Activated CD4-positive, alpha-beta T cell treated with anti-CD3 and anti-CD28 coated beads for 36 hours (primary cell): ENCODE results near the gene SLC39A9. TPM values are rescaled to one million over a fixed set of nuclear protein-coding genes. Genes with fewer than 3 reads are reported as not detected.
"Not testable (repeated sequence)": the region's sequence is repeated elsewhere in the genome, so short reads cannot be mapped to it uniquely, and the experiment has no call there.

Experiments
- ATAC-seq: fragments of 200-7000 bp; cut with Tn5 transposase; one replicate; pipeline ENCODE4 v1.10.0; 2021; ENCODE audit warnings: mild to moderate bottlenecking, moderate library complexity
- CTCF ChIA-PET: fragments of 350-600 bp; sonication (Branson Sonifier 250); formaldehyde crosslinking; loops from one replicate; lab custom pipeline; 2021; ENCODE audit warnings: antibody characterized with exemption; lab: Charles Lee
- POLR2A ChIA-PET: fragments of 350-600 bp; sonication (Branson Sonifier 250); formaldehyde crosslinking; loops from one replicate; lab custom pipeline; 2021; ENCODE audit warnings: antibody characterized with exemption, inconsistent platforms; lab: Charles Lee
- DNase-seq: peaks from one replicate; pipeline ENCODE4 v3.0.0-alpha.2; 2020
- H3K27ac Mint-ChIP-seq: one replicate; pipeline ENCODE4 v1.8.0; 2021; ENCODE audit warnings: mixed read lengths
- H3K27me3 Mint-ChIP-seq: one replicate; pipeline ENCODE4 v1.8.0; 2021; ENCODE audit warnings: mixed read lengths
- H3K36me3 Mint-ChIP-seq: one replicate; pipeline ENCODE4 v1.8.0; 2021; ENCODE audit warnings: low read depth, mixed read lengths
- H3K4me1 Mint-ChIP-seq: one replicate; pipeline ENCODE4 v1.8.0; 2021; ENCODE audit warnings: mixed read lengths
- H3K4me3 Mint-ChIP-seq: one replicate; pipeline ENCODE4 v1.8.0; 2021; ENCODE audit warnings: mild to moderate bottlenecking, moderate library complexity, mixed read lengths
- H3K9me3 Mint-ChIP-seq: one replicate; pipeline ENCODE4 v1.8.0; 2021; ENCODE audit warnings: low read depth, mixed read lengths
- intact Hi-C, 2 experiments: fragments of 100-400 bp; cut with DNase I in 1 of 2; cut with micrococcal nuclease in 1 of 2; formaldehyde crosslinking; loops; one replicate each; pipeline versions ENCODE4 v1.14.2 to v1.15.1; 2022 to 2024; cut with DNase I, micrococcal nuclease
- total RNA-seq, 2 experiments: library from RNA; stranded (reverse); gene quantifications; one replicate each; pipeline ENCODE4 v1.2.3, GENCODE V29; 2021

Gene SLC39A9
- total RNA-seq, 2 experiments from 2014 or later: 40.1 to 42.6 TPM

DNA sequence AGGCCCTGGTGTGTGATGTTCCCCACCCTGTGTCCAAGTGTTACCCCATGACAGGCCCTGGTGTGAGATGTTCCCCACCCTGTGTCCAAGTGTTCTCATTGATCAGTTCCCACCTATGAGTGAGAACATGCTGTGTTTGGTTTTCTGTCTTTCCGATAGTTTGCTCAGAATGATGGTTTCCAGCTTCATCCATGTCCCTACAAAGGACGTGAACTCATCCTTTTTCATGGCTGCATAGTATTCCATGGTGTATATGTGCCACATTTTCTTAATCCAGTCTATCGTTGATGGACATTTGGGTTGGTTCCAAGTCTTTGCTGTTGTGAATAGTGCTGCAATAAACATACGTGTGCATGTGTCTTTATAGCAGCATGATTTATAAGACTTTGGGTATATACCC, 17.6 kb downstream of the SLC39A9 start:
- H3K27me3 Mint-ChIP-seq, CTCF ChIA-PET, H3K4me3 Mint-ChIP-seq, DNase-seq, POLR2A ChIA-PET, ATAC-seq, intact Hi-C loops, H3K27ac Mint-ChIP-seq, H3K9me3 Mint-ChIP-seq: not testable (repeated sequence)
- H3K4me1 Mint-ChIP-seq: peaks cover 38% of the 10 kb centered on the region
- H3K36me3 Mint-ChIP-seq: peaks cover 12% of the 10 kb centered on the region

DNA sequence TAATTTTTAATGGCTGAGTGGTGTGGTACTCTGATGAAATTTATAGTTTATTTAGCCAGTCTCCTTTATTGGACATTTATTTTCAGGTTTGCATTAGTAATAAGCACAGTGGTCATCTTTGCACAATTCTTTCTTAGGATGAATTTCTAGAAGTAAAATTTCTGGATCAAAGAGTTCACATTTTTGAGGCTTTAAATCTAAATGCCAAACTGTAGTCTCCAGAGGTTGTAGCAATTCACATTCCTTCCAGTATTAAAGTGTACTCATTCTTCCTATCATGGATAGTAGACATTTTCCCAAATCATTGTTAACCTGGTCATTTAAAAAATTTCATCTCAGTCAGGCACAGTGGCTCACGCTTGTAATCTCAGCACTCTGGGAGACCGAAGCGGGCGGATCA, 24.8 kb downstream of the SLC39A9 start:
- peaks cover 19% of the 10 kb centered on the region for H3K36me3 Mint-ChIP-seq
- no peak for ATAC-seq
- H3K4me1 Mint-ChIP-seq: peaks cover 24% of the 10 kb centered on the region
- DNase-seq: no peak
- no peaks in the 10 kb centered on the region for H3K27me3 Mint-ChIP-seq
- no peaks in the 10 kb centered on the region for H3K9me3 Mint-ChIP-seq
- ChIA-PET CTCF (interaction anchor here (1.3 kb wide), 1 partner anchor 19 kb away, joined by 5 read pairs; no protein-coding TSS in a partner anchor), POLR2A (no interaction called here)
- H3K27ac Mint-ChIP-seq: no peak overlapping the region
- intact Hi-C loops: no loop called here
- H3K4me3 Mint-ChIP-seq: no peak overlapping the region

DNA sequence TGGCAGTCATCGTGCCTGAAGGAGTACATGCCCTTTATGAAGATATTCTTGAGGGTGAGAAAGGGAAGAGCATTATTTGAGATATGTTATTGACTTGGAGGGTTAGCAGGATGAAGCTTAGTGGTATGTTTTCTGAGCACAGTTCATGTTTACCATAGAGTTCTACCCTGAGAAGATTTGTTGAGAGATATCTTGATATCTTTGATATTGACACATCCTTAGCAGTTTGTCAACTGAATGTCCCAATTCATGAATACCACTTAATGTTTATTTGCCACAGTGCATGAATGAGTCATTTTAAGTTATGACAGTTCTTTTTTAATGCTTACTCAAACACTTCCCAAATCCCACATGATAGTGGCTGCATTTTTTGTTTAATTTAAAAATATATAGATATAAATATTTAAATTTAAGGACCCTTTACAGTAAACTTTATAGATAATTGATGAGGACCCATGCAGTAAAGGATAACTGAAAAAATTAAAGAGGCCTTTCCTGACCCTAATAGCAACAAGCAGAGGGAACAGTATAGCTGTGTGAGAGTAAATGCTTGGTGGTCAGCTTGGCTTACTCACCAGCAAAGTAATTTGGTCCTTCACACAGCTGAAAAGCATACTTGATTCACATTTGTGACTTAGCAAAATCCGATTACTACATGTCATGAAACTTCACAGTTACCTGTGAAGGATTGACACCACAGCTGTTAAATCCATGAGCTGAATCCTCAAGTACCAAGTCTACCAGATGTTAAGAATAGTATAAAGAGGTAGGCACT, 25.8 kb downstream of the SLC39A9 start:
- POLR2A ChIA-PET: interaction anchor here (0.6 kb wide), 1 partner anchor 46 kb away, joined by 5 read pairs; no protein-coding TSS in a partner anchor
- peaks cover 14% of the 10 kb centered on the region for H3K4me1 Mint-ChIP-seq

DNA sequence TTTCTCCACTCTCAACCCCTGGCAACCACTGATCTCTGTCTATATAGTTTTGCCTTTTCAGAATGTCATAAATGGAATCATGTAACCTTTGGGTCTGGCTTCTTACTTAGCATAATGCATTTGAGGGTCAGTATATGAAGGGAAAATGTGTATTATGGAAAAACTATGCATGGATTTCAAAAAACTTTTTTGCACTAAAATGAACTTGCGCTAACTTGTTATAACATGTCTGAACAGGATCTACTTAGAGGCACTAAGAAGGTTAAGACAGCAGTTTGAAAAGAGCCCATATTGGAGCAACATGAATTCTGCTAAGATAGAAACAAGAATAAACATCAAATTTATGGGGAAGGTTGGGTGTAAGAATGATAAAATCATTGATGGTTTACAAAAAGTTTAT, 29.1 kb downstream of the SLC39A9 start:
- H3K36me3 Mint-ChIP-seq: peaks cover 31% of the 10 kb centered on the region
- no peaks in the 10 kb centered on the region for H3K9me3 Mint-ChIP-seq
- H3K27me3 Mint-ChIP-seq: no peaks in the 10 kb centered on the region
- no peak overlapping the region for H3K27ac Mint-ChIP-seq
- no peaks in the 10 kb centered on the region for H3K4me1 Mint-ChIP-seq
- DNase-seq (no peak), ATAC-seq (no peak)
- intact Hi-C loops: no loop called here
- H3K4me3 Mint-ChIP-seq: no peak overlapping the region
- POLR2A ChIA-PET: no interaction called here
- CTCF ChIA-PET: no interaction called here

More for the DNA sequence above, 25.8 kb downstream of the SLC39A9 start:
- intact Hi-C loops: no loop called here
- ATAC-seq (no peak), DNase-seq (no peak)
- H3K27me3 Mint-ChIP-seq: no peaks in the 10 kb centered on the region
- no peaks in the 10 kb centered on the region for H3K9me3 Mint-ChIP-seq
- peaks cover 24% of the 10 kb centered on the region for H3K36me3 Mint-ChIP-seq
- no peak overlapping the region for H3K27ac Mint-ChIP-seq
- CTCF ChIA-PET: no interaction called here
- no peak overlapping the region for H3K4me3 Mint-ChIP-seq

DNA sequence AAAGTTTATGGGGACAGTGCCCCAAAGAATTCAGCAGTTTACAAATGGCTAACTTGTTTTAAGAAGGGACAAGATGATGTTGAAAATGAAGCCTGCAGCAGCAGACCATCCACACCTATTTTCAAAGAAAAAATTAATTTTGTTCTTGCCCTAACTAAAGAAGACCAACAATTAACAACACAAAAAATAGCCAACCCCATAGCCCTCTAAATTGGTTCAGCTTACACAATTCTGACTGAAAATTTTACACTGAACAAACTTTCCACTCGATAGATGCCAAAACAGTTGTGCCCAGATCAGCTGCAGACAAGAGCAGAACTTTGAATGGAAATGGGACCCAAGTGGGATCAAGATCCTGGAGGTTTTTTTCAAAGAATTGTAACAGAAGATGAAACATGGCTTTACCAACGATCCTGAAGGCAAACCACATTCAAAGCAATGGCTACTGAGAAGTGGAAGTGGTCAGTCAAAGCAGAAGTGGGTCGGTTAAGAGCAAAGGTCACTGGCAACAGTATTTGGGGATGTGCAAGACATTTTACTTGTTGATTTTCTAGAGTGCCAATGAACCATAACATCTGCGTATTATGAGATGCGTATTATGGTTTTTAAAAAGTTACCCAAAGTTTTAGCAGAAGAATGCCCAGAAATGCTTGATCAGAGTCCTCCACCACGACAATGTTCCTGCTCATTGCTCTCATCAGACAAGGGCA, 30.0 kb downstream of the SLC39A9 start:
- Mint-ChIP-seq H3K27me3 (no peaks in the 10 kb centered on the region), H3K36me3 (peaks cover 31% of the 10 kb centered on the region), H3K27ac (no peak overlapping the region), H3K4me3 (no peak overlapping the region), H3K4me1 (no peaks in the 10 kb centered on the region), H3K9me3 (no peaks in the 10 kb centered on the region)
- ATAC-seq (no peak), DNase-seq (no peak)
- intact Hi-C loops: no loop called here
- POLR2A ChIA-PET: no interaction called here
- CTCF ChIA-PET: no interaction called here

DNA sequence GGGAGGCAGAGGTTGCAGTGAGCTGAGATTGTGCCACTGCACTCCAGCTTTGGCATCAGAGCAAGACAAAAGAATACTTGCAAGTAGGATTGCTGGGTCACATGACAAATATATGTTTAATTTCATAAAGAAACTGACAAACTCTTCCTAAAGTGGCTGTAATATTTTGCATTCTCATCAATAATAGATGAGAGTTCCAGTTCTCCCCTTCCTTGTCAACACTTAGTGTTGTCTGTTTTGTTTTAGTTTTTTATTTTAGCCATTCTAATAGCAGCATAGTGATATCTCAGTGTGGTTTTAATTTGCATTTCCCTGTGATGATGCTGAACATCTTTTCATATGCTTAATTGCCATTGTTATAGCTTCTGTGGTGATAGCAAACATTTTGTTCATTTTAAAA, 31.2 kb downstream of the SLC39A9 start:
- no peak overlapping the region for H3K27ac Mint-ChIP-seq
- H3K4me1 Mint-ChIP-seq: no peaks in the 10 kb centered on the region
- H3K36me3 Mint-ChIP-seq: peaks cover 28% of the 10 kb centered on the region
- CTCF ChIA-PET: interaction anchor here (1.0 kb wide), 1 partner anchor 60 kb away, joined by 3 read pairs; no protein-coding TSS in a partner anchor
- intact Hi-C loops: no loop called here
- POLR2A ChIA-PET: interaction anchor here (0.7 kb wide), 1 partner anchor 11 kb away, joined by 3 read pairs; no protein-coding TSS in a partner anchor
- ATAC-seq (no peak), DNase-seq (no peak)
- no peaks in the 10 kb centered on the region for H3K9me3 Mint-ChIP-seq
- no peak overlapping the region for H3K4me3 Mint-ChIP-seq
- H3K27me3 Mint-ChIP-seq: no peaks in the 10 kb centered on the region

DNA sequence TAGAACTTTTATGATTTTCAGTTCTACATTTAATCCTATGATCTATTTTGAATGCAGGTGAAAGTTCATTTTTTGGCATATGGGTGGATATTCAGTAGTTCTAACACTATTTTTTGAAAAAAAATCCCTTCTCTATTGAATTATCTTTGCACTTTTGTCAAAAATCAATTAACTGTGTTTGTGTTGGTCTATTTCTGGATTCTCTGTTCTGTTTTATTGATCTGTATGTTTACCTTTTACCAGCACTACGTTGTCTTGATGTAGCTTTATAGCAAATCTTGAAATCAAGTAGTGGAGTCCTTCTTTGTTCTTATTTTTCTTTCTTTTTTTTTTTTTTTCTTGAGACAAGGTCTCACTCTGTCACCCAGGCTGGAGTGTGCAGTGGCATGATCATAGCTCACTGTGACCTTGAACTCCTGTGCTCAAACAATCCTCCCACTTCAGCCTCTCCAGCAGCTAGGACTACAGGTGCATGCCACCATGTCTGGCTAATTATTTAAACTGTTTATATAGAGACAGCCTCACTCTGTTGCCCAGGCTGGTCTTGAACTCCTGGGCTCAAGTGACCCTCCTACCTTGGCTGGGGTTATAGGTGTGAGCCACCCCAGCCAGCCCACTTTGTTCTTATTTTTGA, 31.9 kb downstream of the SLC39A9 start:
- ATAC-seq: no peak
- ChIA-PET CTCF (interaction anchor here (0.7 kb wide), 2 partner anchors 47 to 106 kb away, joined by 4 to 5 read pairs; no protein-coding TSS in a partner anchor), POLR2A (no interaction called here)
- Mint-ChIP-seq H3K27ac (no peak overlapping the region), H3K4me1 (no peaks in the 10 kb centered on the region), H3K27me3 (no peaks in the 10 kb centered on the region), H3K4me3 (no peak overlapping the region), H3K36me3 (peaks cover 26% of the 10 kb centered on the region), H3K9me3 (no peaks in the 10 kb centered on the region)
- DNase-seq: no peak
- intact Hi-C loops: no loop called here

DNA sequence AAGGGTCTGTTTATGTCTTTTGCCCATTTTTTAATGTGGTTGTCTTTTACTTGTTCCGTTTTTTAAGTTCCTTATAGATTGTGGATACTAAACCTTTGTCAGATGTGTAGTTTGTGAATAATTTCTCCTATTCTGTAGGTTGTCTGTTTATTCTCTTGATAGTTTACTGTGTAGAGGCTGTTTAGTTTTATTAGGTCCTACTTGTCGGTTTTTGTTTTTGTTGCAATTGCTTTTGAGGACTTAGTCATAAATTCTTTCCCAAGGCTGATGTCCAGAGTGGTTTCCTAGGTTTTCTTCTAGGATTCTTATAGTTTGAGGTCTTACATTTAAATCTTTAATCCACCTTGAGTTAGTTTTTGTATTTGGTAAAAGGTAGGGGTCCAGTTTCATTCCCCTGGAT, 33.9 kb downstream of the SLC39A9 start:
- DNase-seq: no peak
- ChIA-PET CTCF (interaction anchor here (0.6 kb wide), 1 partner anchor 302 kb away, joined by 3 read pairs; no protein-coding TSS in a partner anchor), POLR2A (no interaction called here)
- no peak overlapping the region for H3K27ac Mint-ChIP-seq
- no peaks in the 10 kb centered on the region for H3K27me3 Mint-ChIP-seq
- H3K9me3 Mint-ChIP-seq: no peaks in the 10 kb centered on the region
- H3K4me1 Mint-ChIP-seq: no peaks in the 10 kb centered on the region
- no peak overlapping the region for H3K4me3 Mint-ChIP-seq
- intact Hi-C loops: no loop called here
- H3K36me3 Mint-ChIP-seq: peaks cover 17% of the 10 kb centered on the region
- ATAC-seq: no peak

DNA sequence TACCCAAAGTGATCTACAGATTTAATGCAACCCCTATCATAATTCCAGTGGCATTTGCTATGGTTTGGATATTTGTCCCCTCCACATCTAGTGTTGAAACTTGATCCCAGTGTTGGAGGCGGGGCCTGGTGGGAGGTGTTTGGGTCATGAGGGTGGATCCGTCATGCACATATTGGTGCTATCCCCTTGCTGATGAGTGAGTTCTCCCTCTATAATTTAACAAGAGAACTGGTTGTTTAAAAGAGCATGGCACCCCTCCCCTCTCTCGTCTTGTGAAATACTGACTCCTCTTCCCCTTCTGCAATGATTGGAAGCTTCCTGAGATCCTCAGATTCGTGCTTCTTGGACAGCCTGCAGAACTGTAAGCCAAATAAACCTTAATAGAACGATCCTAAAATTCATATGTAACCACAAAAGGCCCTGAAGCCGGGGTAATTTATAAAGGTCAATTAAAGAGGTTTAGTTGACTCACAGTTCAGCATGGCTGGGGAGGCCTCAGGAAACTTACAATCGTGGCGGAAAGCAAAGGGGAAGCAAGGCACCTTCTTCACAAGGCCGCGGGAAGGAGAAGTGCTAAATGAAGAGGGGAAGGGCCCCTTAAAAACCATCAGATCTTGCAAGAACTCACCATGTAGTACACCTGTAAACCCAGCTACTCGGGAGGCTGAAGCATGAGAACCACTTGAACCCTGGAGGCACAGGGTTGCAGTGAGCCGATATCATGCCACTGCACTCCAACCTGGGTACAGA, 41.2 kb downstream of the SLC39A9 start:
- CTCF ChIA-PET: interaction anchor here (0.5 to 0.9 kb wide), 2 partner anchors 66 to 197 kb away, joined by 4 read pairs; no protein-coding TSS in a partner anchor
- H3K4me1 Mint-ChIP-seq: peaks cover 12% of the 10 kb centered on the region
- ATAC-seq (no peak), DNase-seq (no peak)
- H3K9me3 Mint-ChIP-seq: no peaks in the 10 kb centered on the region
- H3K27me3 Mint-ChIP-seq: no peaks in the 10 kb centered on the region
- H3K27ac Mint-ChIP-seq: no peak overlapping the region
- intact Hi-C loops: no loop called here
- POLR2A ChIA-PET: no interaction called here
- H3K4me3 Mint-ChIP-seq: no peak overlapping the region
- H3K36me3 Mint-ChIP-seq: peaks cover 27% of the 10 kb centered on the region

DNA sequence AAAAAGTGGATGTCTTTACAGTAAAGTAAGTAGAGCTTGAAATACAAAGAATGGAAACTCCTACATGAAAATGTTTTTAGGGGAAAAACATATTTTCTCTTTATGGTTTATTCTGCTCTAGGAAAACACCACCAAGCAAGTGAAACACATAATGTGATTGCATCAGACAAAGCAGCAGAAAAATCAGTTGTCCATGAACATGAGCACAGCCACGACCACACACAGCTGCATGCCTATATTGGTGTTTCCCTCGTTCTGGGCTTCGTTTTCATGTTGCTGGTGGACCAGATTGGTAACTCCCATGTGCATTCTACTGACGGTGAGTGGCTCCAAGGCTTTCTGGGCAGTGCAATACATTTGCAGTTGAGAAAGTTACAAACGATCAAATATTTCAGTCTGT, 43.5 kb downstream of the SLC39A9 start:
- peaks cover 12% of the 10 kb centered on the region for H3K4me1 Mint-ChIP-seq
- ChIA-PET POLR2A (no interaction called here), CTCF (interaction anchor here (1.6 to 1.9 kb wide), 2 partner anchors 11 to 19 kb away, joined by 3 to 5 read pairs; no protein-coding TSS in a partner anchor)
- H3K27ac Mint-ChIP-seq: peak overlapping the region; percentile 68
- DNase-seq (no peak), ATAC-seq (no peak)
- H3K9me3 Mint-ChIP-seq: no peaks in the 10 kb centered on the region
- intact Hi-C loops: no loop called here
- peak overlapping the region; percentile 56 for H3K4me3 Mint-ChIP-seq
- peaks cover 34% of the 10 kb centered on the region for H3K36me3 Mint-ChIP-seq
- H3K27me3 Mint-ChIP-seq: no peaks in the 10 kb centered on the region
